ENCODE measurements around the gene SEC61G.

DNA sequence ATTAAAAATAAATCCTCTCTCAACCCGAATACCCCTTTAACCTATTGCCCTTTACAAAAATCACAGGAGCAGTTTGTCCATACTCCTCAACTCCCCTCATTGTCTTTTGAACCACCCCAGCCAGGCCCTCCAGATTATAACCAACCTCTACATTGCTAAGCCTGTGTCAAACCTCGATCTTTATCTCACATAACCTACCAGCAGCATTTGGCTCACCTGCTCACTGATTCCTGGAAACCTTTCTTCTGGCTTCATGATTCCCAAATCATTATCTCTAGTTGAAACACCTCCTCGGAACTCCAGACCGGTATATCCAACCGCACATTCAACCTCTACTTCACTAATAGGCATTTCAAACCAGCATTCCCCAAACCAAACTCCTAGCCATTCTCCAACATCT is 11.8 kb downstream of the SEC61G start:
- TF ChIP-seq CTCF (IDR thresholded peaks at IDR 0.05) (no peak), POLR2A (IDR thresholded peaks at IDR 0.05; ENCODE audit: low read length) (no peak), SMC3 (IDR thresholded peaks at IDR 0.05) (no peak), MAX (IDR thresholded peaks at IDR 0.05) (no peak), HOXA7 (CRISPR knock-in tag; IDR thresholded peaks at IDR 0.05) (no peak), CHD2 (IDR thresholded peaks at IDR 0.05; ENCODE audit: low read length, partially characterized antibody) (no peak), MYC (IDR thresholded peaks at IDR 0.05; ENCODE audit: borderline replicate concordance, low read length) (no peak), MAZ (IDR thresholded peaks at IDR 0.05; ENCODE audit: borderline replicate concordance, low read depth, low read length) (no peak), RAD21 (conservative IDR thresholded peaks at IDR 0.05 in 1 of 2, IDR thresholded peaks at IDR 0.05 in 1 of 2) (no peak), REST (IDR thresholded peaks at IDR 0.05) (no peak)
